HL-60/S4 (cell line): ENCODE data around the gene PLA2G4B.

Experiments used
- in situ Hi-C: fragments of 300-500 bp; cut with MboI; formaldehyde crosslinking; loops from 2 replicates; pipeline ENCODE4 v1.14.3; 2022; ENCODE audit warnings: low sequenced_read_pairs

Gene PLA2G4B

GRCh38 chr15:41882689-41883483 lies 44.2 kb downstream of the PLA2G4B start:
- in situ Hi-C loops, result no loop called here

GRCh38 chr15:41883484-41883825 lies 44.8 kb downstream of the PLA2G4B start:
- in situ Hi-C loops, result no loop called here

DNA sequence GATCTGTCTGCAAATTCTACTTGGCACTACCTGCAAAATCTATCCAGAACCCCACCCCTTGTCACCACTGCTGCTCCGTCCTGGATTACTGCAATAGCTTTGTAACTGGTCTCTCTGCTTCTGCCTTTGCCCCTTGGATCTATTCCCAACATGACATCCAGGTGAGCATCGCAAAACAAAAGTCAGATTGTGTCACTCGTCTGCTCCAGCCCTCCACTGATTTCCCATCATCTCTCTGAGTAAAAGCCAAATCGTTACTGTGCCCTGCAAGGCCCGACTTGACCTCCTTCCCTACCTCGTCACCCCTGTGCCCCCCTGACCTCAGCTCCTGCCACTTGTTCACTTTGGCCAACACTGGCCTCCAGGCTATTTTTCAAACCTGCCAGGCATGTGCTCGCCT lies 45.8 kb downstream of the PLA2G4B start:
- in situ Hi-C loops, result no loop called here

- in situ Hi-C loops, result no loop called here
These were observed 46.7 kb downstream of the PLA2G4B start for GRCh38 chr15:41885321-41885720.

DNA sequence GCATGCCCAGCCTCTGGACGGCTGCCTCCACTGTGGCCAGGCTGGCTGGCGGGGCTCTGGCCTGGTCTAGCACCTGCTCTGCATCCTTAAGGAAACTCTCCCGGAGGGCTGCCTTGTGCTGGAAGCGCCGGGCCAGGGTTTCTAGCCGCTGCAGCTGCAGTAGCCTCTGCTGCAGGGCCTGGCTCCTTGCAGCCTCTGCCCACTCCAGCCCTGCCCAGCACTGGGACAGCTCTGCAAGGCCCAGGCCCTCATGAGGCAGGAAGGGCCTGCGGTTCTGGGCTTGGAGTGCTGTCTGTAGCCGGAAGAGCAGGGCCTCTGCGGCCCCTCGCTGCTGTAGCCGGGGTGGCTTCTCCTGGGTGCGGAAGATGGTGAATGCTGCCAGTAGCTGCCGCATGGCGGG lies 47.2 kb downstream of the PLA2G4B start:
- in situ Hi-C loops, result no loop called here

DNA sequence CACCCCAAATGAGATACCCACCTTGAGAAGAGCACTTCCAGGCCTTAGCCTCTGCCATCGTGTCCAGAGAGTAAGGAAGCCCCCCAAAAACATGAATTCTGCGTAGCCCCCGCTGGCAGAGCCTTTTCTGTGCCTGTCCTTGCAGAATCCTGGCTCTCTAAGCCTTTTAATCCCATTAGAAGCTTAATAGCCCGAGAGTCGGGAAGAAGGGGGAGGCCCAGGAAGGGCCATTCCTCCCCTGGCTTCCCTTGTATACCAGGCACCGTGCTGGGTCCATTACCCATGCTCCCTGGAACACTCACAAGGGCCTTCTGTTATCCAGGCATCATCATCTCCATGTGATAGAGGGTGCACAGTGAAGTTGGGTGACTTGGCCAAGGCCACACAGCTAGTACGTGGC lies 48.1 kb downstream of the PLA2G4B start:
- in situ Hi-C loops, result no loop called here

DNA sequence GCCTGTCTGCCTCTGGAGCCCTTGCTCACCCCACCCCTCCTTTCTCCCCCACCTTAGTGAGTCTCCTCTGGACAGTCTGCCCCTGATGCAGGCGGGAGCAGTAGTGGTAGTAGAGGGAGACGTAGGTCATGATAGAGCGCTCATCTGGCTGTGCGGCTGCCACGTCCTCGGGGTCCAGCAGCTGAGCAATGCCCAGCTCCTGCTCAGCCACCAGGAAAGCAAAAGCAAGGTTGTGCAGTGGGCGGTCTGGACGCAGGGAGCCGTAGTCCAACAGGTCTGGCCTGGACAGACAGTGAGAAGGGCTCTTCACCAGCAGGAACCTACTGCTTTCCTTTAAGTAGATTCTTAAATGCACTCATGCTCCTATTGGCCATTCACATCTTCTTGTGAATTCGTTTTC lies 48.5 kb downstream of the PLA2G4B start:
- in situ Hi-C loops, result no loop called here

DNA sequence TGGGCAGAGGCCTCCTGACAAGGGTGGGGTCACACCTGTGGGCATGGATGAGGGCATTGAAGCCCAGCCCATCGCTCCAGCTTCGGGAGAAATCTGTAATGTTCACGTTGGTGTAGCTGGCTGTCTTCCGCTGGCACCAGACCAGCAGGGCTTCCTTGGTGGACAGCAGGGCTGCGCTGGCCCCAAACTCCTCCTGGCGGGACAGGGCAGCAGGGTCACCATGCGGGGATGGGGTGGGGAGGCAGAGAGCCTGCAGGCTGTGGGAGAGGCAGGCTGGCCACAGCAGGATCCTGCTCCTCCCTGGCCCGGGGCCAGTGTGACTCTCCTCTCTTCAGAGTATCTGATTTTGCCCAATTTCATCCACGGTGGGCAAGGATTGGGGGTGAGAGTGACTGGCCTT lies 49.2 kb downstream of the PLA2G4B start:
- in situ Hi-C loops, result no loop called here

DNA sequence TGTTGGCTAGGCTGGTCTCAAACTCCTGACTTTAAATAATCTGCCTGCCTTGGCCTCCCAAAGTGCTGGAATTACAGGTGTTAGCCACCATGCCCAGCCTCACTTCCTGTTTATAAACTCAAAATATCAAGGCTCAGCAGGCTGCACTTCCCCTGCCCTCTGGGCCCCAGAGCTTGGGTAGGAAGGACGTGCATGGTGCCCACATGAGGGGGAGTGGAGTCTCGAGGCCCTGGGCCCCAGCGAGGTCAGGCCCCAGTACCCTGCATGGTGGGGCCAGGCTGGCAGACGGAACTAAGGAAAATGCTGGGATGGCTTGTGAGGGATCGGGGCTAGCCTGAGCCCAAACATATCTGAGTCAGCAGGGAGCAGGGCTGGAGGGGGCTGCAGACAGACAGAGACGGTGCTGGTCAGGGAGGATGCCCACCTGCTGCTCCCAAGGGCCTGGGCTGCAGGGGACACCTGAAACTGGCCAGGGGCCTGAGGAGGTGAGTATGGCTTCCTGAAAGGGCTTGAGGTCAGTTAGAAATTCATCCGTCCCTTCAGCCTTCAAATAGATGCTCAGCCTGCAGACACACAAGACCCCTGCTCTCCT lies 50.1 kb downstream of the PLA2G4B start:
- in situ Hi-C loops, result no loop called here

GRCh38 chr15:41890050-41890690 lies 51.5 kb downstream of the PLA2G4B start:
- in situ Hi-C loops, result no loop called here

GRCh38 chr15:41891226-41891625 lies 52.6 kb downstream of the PLA2G4B start:
- in situ Hi-C loops, result no loop called here

GRCh38 chr15:41891946-41892345 lies 53.3 kb downstream of the PLA2G4B start:
- in situ Hi-C loops, result no loop called here

GRCh38 chr15:41892621-41893421 lies 54.2 kb downstream of the PLA2G4B start:
- in situ Hi-C loops, result no loop called here

- in situ Hi-C loops, result no loop called here
These were observed 55.0 kb downstream of the PLA2G4B start, which contains the start of gene SPTBN5 for GRCh38 chr15:41893422-41894250. SPTBN5 (minus strand) TSS chr15:41894053; CDS start chr15:41893497, 556 bp downstream.

GRCh38 chr15:41894251-41894790 lies 55.7 kb downstream of the PLA2G4B start:
- in situ Hi-C loops, result no loop called here

- in situ Hi-C loops, result no loop called here
These were observed 56.3 kb downstream of the PLA2G4B start for GRCh38 chr15:41894791-41895463.

DNA sequence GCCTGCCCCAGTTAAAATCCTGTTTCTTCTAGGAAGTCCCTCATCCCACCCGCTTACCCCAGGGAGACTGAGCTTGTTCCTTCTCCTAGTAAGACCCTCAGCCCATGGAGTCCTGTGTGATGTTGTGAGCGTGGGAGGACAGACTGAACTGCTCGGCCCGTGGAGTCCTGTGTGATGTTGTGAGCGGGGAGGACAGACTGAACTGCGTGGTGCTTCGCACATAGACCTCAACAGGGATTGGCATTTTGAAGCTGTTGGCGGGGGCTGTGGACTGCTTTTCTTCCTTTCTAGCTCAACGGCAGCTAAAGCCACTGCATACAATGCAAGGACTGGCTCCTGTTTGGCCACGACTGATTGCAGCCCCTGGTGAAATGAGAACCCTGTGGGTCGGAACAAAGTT lies 56.8 kb downstream of the PLA2G4B start:
- in situ Hi-C loops, result no loop called here

- in situ Hi-C loops, result no loop called here
These were observed 57.3 kb downstream of the PLA2G4B start for GRCh38 chr15:41895957-41896356.

GRCh38 chr15:41896566-41896965 lies 57.9 kb downstream of the PLA2G4B start:
- in situ Hi-C loops, result no loop called here

DNA sequence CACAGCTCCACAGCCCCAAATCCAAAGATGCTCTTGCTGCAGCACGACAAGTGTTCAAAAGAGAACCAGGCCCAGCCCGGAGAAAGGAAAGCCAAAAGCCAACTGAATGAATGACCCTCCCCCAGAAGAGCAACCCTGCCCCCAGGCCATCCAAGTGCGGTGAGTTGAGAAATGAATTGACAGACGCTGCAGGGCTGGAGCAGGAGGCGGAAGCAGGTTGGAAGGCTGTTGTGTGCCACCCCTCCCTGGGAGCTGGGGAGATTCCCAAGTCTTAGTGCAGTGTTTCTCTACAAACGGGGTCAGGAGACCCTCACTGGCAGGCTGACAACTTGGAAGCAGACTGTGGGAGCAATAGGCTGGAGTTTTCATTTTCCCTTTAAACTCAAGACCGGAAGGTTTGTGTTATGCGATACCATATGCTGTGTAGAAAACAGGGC lies 58.7 kb downstream of the PLA2G4B start:
- in situ Hi-C loops, result no loop called here
